ENCODE results near the gene NT5C1A. TPM values are rescaled to one million over a fixed set of nuclear protein-coding genes. Genes with fewer than 3 reads are reported as not detected.
A peak's percentile ranks its signal among the peaks of the same experiment; 100 is the strongest.

The NT5C1A gene
- total and polyA plus RNA-seq, 12 donors = 0.17 to 7.8 (median 0.97) TPM; not detected in 1

GRCh38 chr1:39670689-39671088, 1.2 kb downstream of the NT5C1A start:
- Histone ChIP-seq H3K27ac (peak overlapping the region in 1 of 5 donors; percentile 60), H3K9me3 (replicated peaks in 1 of 3) (no peaks in the 10 kb centered on the region), H3K27me3 (peaks cover 7% of the 10 kb centered on the region), H3K4me3 (no peak overlapping the region), H3K4me1 (replicated peaks in 1 of 2) (peaks cover 11% of the 10 kb centered on the region in 2 donors), H3K36me3 (replicated peaks in 1 of 2) (no peaks in the 10 kb centered on the region)
- WGBS, 4 donors = 55 to 74% (median 71%) methylated on average over 1 of the region's 1 CpG
- TF ChIP-seq CTCF (IDR thresholded peaks at IDR 0.05) = no peak
- TF ChIP-seq POLR2A (IDR thresholded peaks at IDR 0.05) = no peak
- intact Hi-C loops (cut with DNase I) = no loop called here
- no peak for DNase-seq

- 60 to 73% (median 64%) methylated on average over 3 of the region's 3 CpGs for WGBS, 4 donors
- intact Hi-C loops (cut with DNase I) = no loop called here
- no peak for TF ChIP-seq POLR2A (IDR thresholded peaks at IDR 0.05)
- no peak for TF ChIP-seq CTCF (IDR thresholded peaks at IDR 0.05)
Observed at GRCh38 chr1:39668894-39669293, 3.0 kb downstream of the NT5C1A start.

GRCh38 chr1:39668111-39668510, 3.8 kb downstream of the NT5C1A start:
- TF ChIP-seq CTCF (IDR thresholded peaks at IDR 0.05) = no peak
- TF ChIP-seq POLR2A (IDR thresholded peaks at IDR 0.05) = no peak
- Histone ChIP-seq H3K4me1 (replicated peaks in 1 of 2) (peaks cover 11% of the 10 kb centered on the region in 2 donors), H3K36me3 (replicated peaks in 1 of 2) (no peaks in the 10 kb centered on the region), H3K27ac (no peak overlapping the region), H3K4me3 (no peak overlapping the region), H3K27me3 (peaks cover 7% of the 10 kb centered on the region), H3K9me3 (replicated peaks in 1 of 3) (no peaks in the 10 kb centered on the region)
- DNase-seq = no peak
- intact Hi-C loops (cut with DNase I) = no loop called here
- WGBS, 4 donors = 63 to 88% (median 79%) methylated on average over 2 to 3 of the region's 3 CpGs

More at GRCh38 chr1:39668894-39669293, 3.0 kb downstream of the NT5C1A start:
- Histone ChIP-seq H3K9me3 (replicated peaks in 1 of 3) (no peaks in the 10 kb centered on the region), H3K36me3 (replicated peaks in 1 of 2) (no peaks in the 10 kb centered on the region), H3K4me1 (replicated peaks in 1 of 2) (peaks cover 11% of the 10 kb centered on the region in 2 donors), H3K27me3 (peaks cover 7% of the 10 kb centered on the region), H3K27ac (no peak overlapping the region), H3K4me3 (no peak overlapping the region)
- peak in 3 of 7 donors; percentile 46 to 49 (median 47) for DNase-seq

- H3K27ac ChIP-seq = no peak overlapping the region
- intact Hi-C loops (cut with DNase I) = no loop called here
- peaks cover 7% of the 10 kb centered on the region for H3K27me3 ChIP-seq
- 78 to 88% (median 82%) methylated on average over 3 of the region's 3 CpGs for WGBS, 4 donors
- H3K4me1 ChIP-seq (replicated peaks in 1 of 2) = peaks cover 6% of the 10 kb centered on the region in 2 donors
- no peaks in the 10 kb centered on the region for H3K9me3 ChIP-seq (replicated peaks in 1 of 3)
- no peak overlapping the region for H3K4me3 ChIP-seq
- DNase-seq = no peak
- no peaks in the 10 kb centered on the region for H3K36me3 ChIP-seq (replicated peaks in 1 of 2)
- no peak for TF ChIP-seq POLR2A (IDR thresholded peaks at IDR 0.05)
- TF ChIP-seq CTCF (IDR thresholded peaks at IDR 0.05) = no peak
Observed at GRCh38 chr1:39666772-39667171, 5.1 kb downstream of the NT5C1A start.
